Lung (tissue), 12 donors: Measurements from ENCODE around the gene CBLC. TPM values are rescaled to one million over a fixed set of nuclear protein-coding genes. Genes with fewer than 3 reads are reported as not detected.

Experiments
- ATAC-seq: fragments of 200-7000 bp; cut with Tn5 transposase; one replicate; pipeline ENCODE4 v1.9.1; 2020; ENCODE audit warnings: moderate number of reproducible peaks; ENCODE audit not compliant: insufficient read depth, low FRiP score
- DNase-seq, 3 donors: peaks; one replicate each; pipeline ENCODE4 v3.0.0-alpha.2; 2013 to 2017
- H3K27ac ChIP-seq, 2 donors: one replicate each; pipeline ENCODE4 v1.5.1; 2013; ENCODE audit warnings: mild to moderate bottlenecking in 2 of 2, moderate library complexity in 2 of 2, control low read depth in 1 of 2, inconsistent platforms in 1 of 2, low read depth in 1 of 2, low read length in 1 of 2
- H3K27me3 ChIP-seq, 3 donors: one replicate each; pipeline ENCODE4 v1.5.1; 2013; ENCODE audit warnings: low read length in 2 of 3; ENCODE audit not compliant: control insufficient read depth in 3 of 3, insufficient read depth in 3 of 3
- H3K36me3 ChIP-seq, 4 donors: one replicate each; pipeline ENCODE4 v1.5.1; 2013; ENCODE audit warnings: low read length in 4 of 4, mild to moderate bottlenecking in 1 of 4, moderate library complexity in 1 of 4; ENCODE audit not compliant: control insufficient read depth in 4 of 4, insufficient read depth in 4 of 4
- H3K4me1 ChIP-seq, 5 donors: one replicate each; pipeline ENCODE4 v1.5.1; 2013; ENCODE audit warnings: low read length in 5 of 5, mild to moderate bottlenecking in 2 of 5, moderate library complexity in 1 of 5; ENCODE audit not compliant: control insufficient read depth in 5 of 5, insufficient read depth in 5 of 5
- H3K4me3 ChIP-seq: one replicate; pipeline ENCODE4 v1.5.1; 2013; ENCODE audit warnings: mild to moderate bottlenecking, control low read depth, moderate library complexity
- H3K9ac ChIP-seq, 2 donors: one replicate each; pipeline ENCODE4 v1.5.1; 2013; ENCODE audit warnings: low read length in 2 of 2, control low read depth in 1 of 2; ENCODE audit not compliant: insufficient read depth in 1 of 2
- H3K9me3 ChIP-seq, 4 donors: one replicate each; pipeline ENCODE4 v1.5.1; 2013; ENCODE audit warnings: low read length in 3 of 4, mild to moderate bottlenecking in 1 of 4, moderate library complexity in 1 of 4; ENCODE audit not compliant: control insufficient read depth in 4 of 4, insufficient read depth in 3 of 4
- CTCF ChIP-seq: IDR thresholded peaks from 2 replicates; pipeline ENCODE4 v1.5.1; 2012; ENCODE audit warnings: mild to moderate bottlenecking; ENCODE audit errors: control extremely low read depth, extremely low read depth
- WGBS, 2 donors: extraction: QIAGEN DNeasy Blood & Tissue Kit; methylation state at CpG; one replicate each; pipeline ENCODE4 v1.1.7; 2013; 5-methylcytosine and 5-hydroxymethylcytosine counted together
- polyA plus RNA-seq, 2 donors: library from polyadenylated mRNA; stranded (reverse); fragments of 200-250 nt; gene quantifications; one replicate each; pipeline ENCODE4 v1.2.1, GENCODE V29; 2013
- total RNA-seq, 2 donors: library from RNA; depleted of rRNA in 1 of 2; stranded (reverse); fragments of >200 nt in 1 of 2; gene quantifications; one replicate each; pipeline ENCODE4 v1.2.1, GENCODE V29; 2014 to 2021
- donor health status: control.
- donor health status: control.
- donor health status: Bipolar disorder and iron deficiency.
- donor health status: healthy.
- donor health status: DM: yes; HTN: yes; CAD: no.

The CBLC gene
- total and polyA plus RNA-seq, 4 donors = 4.0 to 5.5 (median 5.1) TPM

- peaks cover 6 to 33% (median 20%) of the 10 kb centered on the region in 5 donors for H3K4me1 ChIP-seq
- H3K27ac ChIP-seq = no peak overlapping the region
- no peaks in the 10 kb centered on the region for H3K27me3 ChIP-seq
- DNase-seq (no peak), ATAC-seq (no peak)
- no peak overlapping the region for H3K4me3 ChIP-seq
- TF ChIP-seq CTCF = no peak
- no peaks in the 10 kb centered on the region for H3K9me3 ChIP-seq
- no peak overlapping the region for H3K9ac ChIP-seq
- peaks cover 0 to 32% (median 4%) of the 10 kb centered on the region in 4 donors for H3K36me3 ChIP-seq
- 81 to 86% methylated on average over 10 of the region's 10 CpGs for WGBS, 2 donors
Measured at GRCh38 chr19:44759083-44759804, 18.4 kb upstream of the CBLC start.

DNA sequence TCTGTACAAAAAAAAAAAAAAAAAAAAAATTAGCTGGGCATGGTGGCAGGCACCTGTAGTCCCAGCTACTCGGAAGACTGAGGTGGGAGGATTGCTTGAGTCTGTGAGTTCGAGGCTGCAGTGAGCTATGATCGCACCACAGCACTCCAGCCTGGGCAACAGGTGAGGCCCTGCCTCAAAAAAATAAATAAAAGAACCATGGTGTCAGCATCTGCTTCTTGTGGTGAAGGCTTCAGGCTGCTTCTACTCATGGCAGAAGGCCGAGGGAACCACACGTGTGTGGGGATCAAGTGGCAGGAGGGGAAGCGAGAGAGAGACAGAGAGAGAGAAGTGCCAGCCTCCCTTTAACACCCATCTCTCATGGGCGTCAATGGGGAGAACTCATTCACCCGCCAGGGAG is 15.7 kb upstream of the CBLC start:
- no peaks in the 10 kb centered on the region for H3K27me3 ChIP-seq
- peaks cover 0 to 14% (median 5%) of the 10 kb centered on the region in 5 donors for H3K4me1 ChIP-seq
- no peak for TF ChIP-seq CTCF
- DNase-seq (no peak), ATAC-seq (no peak)
- no peak overlapping the region for H3K4me3 ChIP-seq
- no peak overlapping the region for H3K9ac ChIP-seq
- H3K9me3 ChIP-seq = no peaks in the 10 kb centered on the region
- peaks cover 0 to 28% (median 4%) of the 10 kb centered on the region in 4 donors for H3K36me3 ChIP-seq
- no peak overlapping the region for H3K27ac ChIP-seq
- WGBS, 2 donors = 68 to 84% methylated on average over 8 of the region's 8 CpGs

GRCh38 chr19:44765033-44765948 is 12.4 kb upstream of the CBLC start:
- WGBS, 2 donors = 72 to 78% methylated on average over 22 of the region's 22 CpGs
- Histone ChIP-seq H3K27me3 (no peaks in the 10 kb centered on the region), H3K36me3 (no peaks in the 10 kb centered on the region), H3K27ac (no peak overlapping the region), H3K4me3 (no peak overlapping the region), H3K4me1 (no peaks in the 10 kb centered on the region), H3K9ac (no peak overlapping the region), H3K9me3 (no peaks in the 10 kb centered on the region)
- ATAC-seq (no peak), DNase-seq (no peak)
- TF ChIP-seq CTCF = no peak
